Cardiac muscle cell (in vitro differentiated cells and primary cell): ENCODE measurements around the gene RELL1. TPM values are rescaled to one million over a fixed set of nuclear protein-coding genes. Genes with fewer than 3 reads are reported as not detected.
A peak's percentile ranks its signal among the peaks of the same experiment; 100 is the strongest.

ENCODE experiments used
- DNase-seq, 2 donors: peaks; one replicate each; pipeline versions ENCODE4 v3.0.0 to v3.0.0-alpha.2; 2010 to 2017; ENCODE audit warnings: low read depth in 1 of 2, low spot score in 1 of 2
- H3K27ac ChIP-seq: fragments of 200-600 bp; sonication (generic); 2 replicates; pipeline ENCODE4 v1.5.1; 2016
- H3K27me3 ChIP-seq: fragments of 200-600 bp; sonication (generic); 2 replicates; pipeline ENCODE4 v1.6.0; 2016; ENCODE audit warnings: control low read depth
- H3K36me3 ChIP-seq: fragments of 200-600 bp; sonication (generic); 2 replicates; pipeline ENCODE4 v1.5.1; 2016; ENCODE audit warnings: control low read depth
- H3K4me1 ChIP-seq: fragments of 200-600 bp; sonication (generic); 2 replicates; pipeline ENCODE4 v1.8.1; 2017; ENCODE audit warnings: low read depth, mild to moderate bottlenecking, mixed run types
- H3K4me3 ChIP-seq: fragments of 200-600 bp; sonication (generic); 2 replicates; pipeline ENCODE4 v1.5.1; 2016; ENCODE audit warnings: mild to moderate bottlenecking
- H3K9me3 ChIP-seq: fragments of 200-600 bp; sonication (generic); 2 replicates; pipeline ENCODE4 v1.5.1; 2017; ENCODE audit warnings: low read depth, mild to moderate bottlenecking, control low read depth
- CTCF ChIP-seq: IDR thresholded peaks from 2 replicates; pipeline ENCODE4 v1.5.1; 2012; ENCODE audit warnings: low read depth, mild to moderate bottlenecking, low read length
- polyA plus RNA-seq: library from polyadenylated mRNA; unstranded; fragments of >200 nt; fragmentation: Nextera tagmentation; extraction: Ambion mirVana; gene quantifications from 2 replicates; pipeline ENCODE4 v1.2.1, GENCODE V29; 2016
- total RNA-seq: library from RNA; depleted of rRNA; stranded (reverse); fragments of >200 nt; gene quantifications from 2 replicates; pipeline ENCODE4 v1.2.3, GENCODE V29; 2016

The RELL1 gene
- total and polyA plus RNA-seq, 2 experiments from 2014 or later = 4.4 to 22.2 TPM

GRCh38 chr4:37605843-37606565 lies 80.2 kb downstream of the RELL1 start:
- no peaks in the 10 kb centered on the region for H3K4me1 ChIP-seq
- H3K36me3 ChIP-seq = no peaks in the 10 kb centered on the region
- no peak for TF ChIP-seq CTCF
- no peaks in the 10 kb centered on the region for H3K27me3 ChIP-seq
- no peak for DNase-seq
- H3K4me3 ChIP-seq = no peak overlapping the region
- H3K9me3 ChIP-seq = no peaks in the 10 kb centered on the region
- no peak overlapping the region for H3K27ac ChIP-seq

GRCh38 chr4:37604461-37604860 lies 81.7 kb downstream of the RELL1 start:
- TF ChIP-seq CTCF = no peak
- H3K4me1 ChIP-seq = no peaks in the 10 kb centered on the region
- H3K9me3 ChIP-seq = no peaks in the 10 kb centered on the region
- H3K27ac ChIP-seq = no peak overlapping the region
- no peak overlapping the region for H3K4me3 ChIP-seq
- DNase-seq = peak in 1 of 2 donors; percentile 39
- no peaks in the 10 kb centered on the region for H3K36me3 ChIP-seq
- H3K27me3 ChIP-seq = no peaks in the 10 kb centered on the region

- no peak for TF ChIP-seq CTCF
- H3K4me1 ChIP-seq = no peaks in the 10 kb centered on the region
- DNase-seq = no peak
Measured at GRCh38 chr4:37603711-37604110, 82.5 kb downstream of the RELL1 start.

GRCh38 chr4:37603070-37603468 lies 83.1 kb downstream of the RELL1 start:
- TF ChIP-seq CTCF = peak; percentile 99
- no peaks in the 10 kb centered on the region for H3K36me3 ChIP-seq
- no peaks in the 10 kb centered on the region for H3K4me1 ChIP-seq
- H3K4me3 ChIP-seq = no peak overlapping the region
- H3K9me3 ChIP-seq = no peaks in the 10 kb centered on the region
- DNase-seq = peak; percentile 74 to 88
- no peak overlapping the region for H3K27ac ChIP-seq
- H3K27me3 ChIP-seq = no peaks in the 10 kb centered on the region

More at GRCh38 chr4:37603711-37604110, 82.5 kb downstream of the RELL1 start:
- Histone ChIP-seq H3K27me3 (no peaks in the 10 kb centered on the region), H3K4me3 (no peak overlapping the region), H3K36me3 (no peaks in the 10 kb centered on the region), H3K27ac (no peak overlapping the region), H3K9me3 (no peaks in the 10 kb centered on the region)

- Histone ChIP-seq H3K4me1 (no peaks in the 10 kb centered on the region), H3K27me3 (no peaks in the 10 kb centered on the region), H3K27ac (no peak overlapping the region), H3K9me3 (no peaks in the 10 kb centered on the region), H3K4me3 (no peak overlapping the region), H3K36me3 (no peaks in the 10 kb centered on the region)
- DNase-seq = no peak
- no peak for TF ChIP-seq CTCF
Measured at GRCh38 chr4:37602454-37603069, 83.6 kb downstream of the RELL1 start.
